Kidney (tissue), 14 donors: ENCODE measurements around the gene GREB1. TPM values are rescaled to one million over a fixed set of nuclear protein-coding genes. Genes with fewer than 3 reads are reported as not detected.
A peak's percentile ranks its signal among the peaks of the same experiment; 100 is the strongest.

Source experiments
- DNase-seq, 5 donors: peaks; one replicate each; pipeline ENCODE4 v3.0.0-alpha.2; 2013 to 2020
- FAIRE-seq: peaks from 2 replicates; lab custom pipeline; 2012; peaks lifted over from hg19 to GRCh38; lab: Jason Lieb, UNC
- H3K27ac ChIP-seq, 2 donors: one replicate each; pipeline ENCODE4 v1.7.0; 2013; ENCODE audit warnings: low read depth in 2 of 2, low read length in 2 of 2, inconsistent platforms in 1 of 2
- H3K27me3 ChIP-seq: one replicate; pipeline ENCODE4 v1.7.1; 2013; ENCODE audit warnings: low read length, inconsistent platforms; ENCODE audit not compliant: control insufficient read depth, insufficient read depth
- H3K36me3 ChIP-seq, 3 donors: one replicate each; pipeline versions ENCODE4 v1.7.0 to v1.7.1; 2013; ENCODE audit warnings: low read length in 3 of 3, control low read depth in 1 of 3, inconsistent platforms in 1 of 3; ENCODE audit not compliant: insufficient read depth in 3 of 3, control insufficient read depth in 2 of 3
- H3K4me1 ChIP-seq, 3 donors: one replicate each; pipeline versions ENCODE4 v1.7.0 to v1.7.1; 2013; ENCODE audit warnings: low read length in 3 of 3, inconsistent platforms in 1 of 3, low read depth in 1 of 3; ENCODE audit not compliant: control insufficient read depth in 2 of 3, insufficient read depth in 2 of 3
- H3K4me3 ChIP-seq, 3 donors: one replicate each; pipeline versions ENCODE4 v1.7.0 to v1.8.1; 2013; ENCODE audit warnings: low read length in 3 of 3, control low read depth in 1 of 3, inconsistent platforms in 1 of 3
- H3K9ac ChIP-seq, 3 donors: one replicate each; pipeline versions ENCODE4 v1.7.0 to v1.7.1; 2013; ENCODE audit warnings: low read length in 3 of 3, control low read depth in 1 of 3, inconsistent platforms in 1 of 3
- H3K9me3 ChIP-seq, 3 donors: one replicate each; pipeline versions ENCODE4 v1.7.0 to v1.7.1; 2013; ENCODE audit warnings: low read length in 3 of 3, control low read depth in 1 of 3, inconsistent platforms in 1 of 3; ENCODE audit not compliant: control insufficient read depth in 2 of 3, insufficient read depth in 1 of 3
- intact Hi-C: fragments of 100-400 bp; cut with DNase I; formaldehyde crosslinking; loops from one replicate; pipeline ENCODE4 v1.11.1; 2022
- polyA plus RNA-seq: library from polyadenylated mRNA; stranded (reverse); fragments of 350-450 nt; fragmentation: Illumina TruSeq; extraction: RNeasy Lipid Tissue Mini Kit (QIAGEN cat#74804); gene quantifications from one replicate; pipeline ENCODE4 v1.2.3, GENCODE V29; 2014; ENCODE audit warnings: low read depth, low replicate concordance; ENCODE audit not compliant: insufficient read depth
- total RNA-seq: library from RNA; stranded (reverse); fragmentation: NEBNext Ultra II Directional; extraction: Animal tissue kit (Norgen Biotek cat#: 25700); gene quantifications from one replicate; pipeline ENCODE4 v1.2.1, GENCODE V29; 2021
- TF ChIP-seq, protein P1 (sequence below): IDR thresholded peaks from 3 replicates; pipeline ENCODE4 v1.5.1; 2012; ENCODE audit warnings: mild to moderate bottlenecking, moderate library complexity, borderline replicate concordance; ENCODE audit not compliant: insufficient read depth; ENCODE audit errors: extremely low read depth
- donor health status: control.
- donor health status: control.
- donor health status: control.
- donor health status: control.
- donor health status: control.
- donor health status: DM: yes; HTN: yes; CAD: no.
- donor health status: Normal renal cell carcinoma (clear cell type).

GREB1 gene
- total and polyA plus RNA-seq, 2 donors from 2014 or later: 0.98 to 1.8 TPM

GRCh38 chr2:11682590-11682915, 148.7 kb downstream of the GREB1 start:
- intact Hi-C loops: loop anchor here (10.0 kb wide), 1 partner anchor 272 kb away; no protein-coding TSS in a partner anchor
- DNase-seq: peak in 1 of 5 donors; percentile 29
- TF ChIP-seq, protein P1, sequence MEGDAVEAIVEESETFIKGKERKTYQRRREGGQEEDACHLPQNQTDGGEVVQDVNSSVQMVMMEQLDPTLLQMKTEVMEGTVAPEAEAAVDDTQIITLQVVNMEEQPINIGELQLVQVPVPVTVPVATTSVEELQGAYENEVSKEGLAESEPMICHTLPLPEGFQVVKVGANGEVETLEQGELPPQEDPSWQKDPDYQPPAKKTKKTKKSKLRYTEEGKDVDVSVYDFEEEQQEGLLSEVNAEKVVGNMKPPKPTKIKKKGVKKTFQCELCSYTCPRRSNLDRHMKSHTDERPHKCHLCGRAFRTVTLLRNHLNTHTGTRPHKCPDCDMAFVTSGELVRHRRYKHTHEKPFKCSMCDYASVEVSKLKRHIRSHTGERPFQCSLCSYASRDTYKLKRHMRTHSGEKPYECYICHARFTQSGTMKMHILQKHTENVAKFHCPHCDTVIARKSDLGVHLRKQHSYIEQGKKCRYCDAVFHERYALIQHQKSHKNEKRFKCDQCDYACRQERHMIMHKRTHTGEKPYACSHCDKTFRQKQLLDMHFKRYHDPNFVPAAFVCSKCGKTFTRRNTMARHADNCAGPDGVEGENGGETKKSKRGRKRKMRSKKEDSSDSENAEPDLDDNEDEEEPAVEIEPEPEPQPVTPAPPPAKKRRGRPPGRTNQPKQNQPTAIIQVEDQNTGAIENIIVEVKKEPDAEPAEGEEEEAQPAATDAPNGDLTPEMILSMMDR: no peak

DNA sequence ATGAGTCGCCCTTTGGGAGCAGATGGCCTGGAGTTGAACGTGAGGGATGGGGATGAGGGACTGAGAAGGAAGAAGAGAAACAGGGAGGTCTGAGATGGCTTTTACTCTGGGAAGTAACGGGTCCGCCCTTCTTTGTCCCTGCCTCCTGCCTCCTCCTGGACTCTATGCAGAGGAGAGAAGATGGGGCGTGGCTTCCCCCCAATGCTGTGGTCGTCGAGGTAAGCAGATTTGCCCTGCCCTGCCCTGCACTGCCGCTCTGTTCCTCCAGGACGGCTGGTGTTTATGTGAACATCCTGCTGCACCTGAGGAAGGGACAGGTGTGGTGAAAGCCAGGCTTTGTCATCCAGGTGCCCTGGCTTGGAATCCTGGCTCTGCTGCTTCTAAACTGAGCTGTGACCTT, 149.6 kb downstream of the GREB1 start:
- intact Hi-C loops: loop anchor here (10.0 kb wide), 1 partner anchor 271 kb away; no protein-coding TSS in a partner anchor
- Histone ChIP-seq H3K4me1 (no peaks in the 10 kb centered on the region), H3K36me3 (no peaks in the 10 kb centered on the region), H3K4me3 (no peak overlapping the region), H3K9me3 (no peaks in the 10 kb centered on the region), H3K27me3 (no peaks in the 10 kb centered on the region), H3K9ac (no peak overlapping the region), H3K27ac (no peak overlapping the region)
- TF ChIP-seq, protein P1: no peak
- DNase-seq (peak in 1 of 5 donors; percentile 32), FAIRE-seq (no peak)

More at GRCh38 chr2:11682590-11682915, 148.7 kb downstream of the GREB1 start:
- no peaks in the 10 kb centered on the region for H3K9me3 ChIP-seq
- H3K27me3 ChIP-seq: no peaks in the 10 kb centered on the region
- FAIRE-seq: no peak
- no peaks in the 10 kb centered on the region for H3K4me1 ChIP-seq
- no peak overlapping the region for H3K4me3 ChIP-seq
- H3K9ac ChIP-seq: no peak overlapping the region
- H3K36me3 ChIP-seq: no peaks in the 10 kb centered on the region
- no peak overlapping the region for H3K27ac ChIP-seq

GRCh38 chr2:11683966-11684365, 150.1 kb downstream of the GREB1 start:
- DNase-seq (no peak), FAIRE-seq (no peak)
- H3K36me3 ChIP-seq: no peaks in the 10 kb centered on the region
- intact Hi-C loops: loop anchor here (10.0 kb wide), 1 partner anchor 271 kb away; no protein-coding TSS in a partner anchor
- peaks cover 0 to 5% (median 0%) of the 10 kb centered on the region in 3 donors for H3K4me1 ChIP-seq
- H3K9me3 ChIP-seq: no peaks in the 10 kb centered on the region
- no peak overlapping the region for H3K4me3 ChIP-seq
- no peak overlapping the region for H3K27ac ChIP-seq
- TF ChIP-seq, protein P1: no peak
- H3K9ac ChIP-seq: no peak overlapping the region
- no peaks in the 10 kb centered on the region for H3K27me3 ChIP-seq
